ENCODE measurements around the gene CYYR1.

- TF ChIP-seq POLR2AphosphoS5 (IDR thresholded peaks at IDR 0.05) = no peak
- TF ChIP-seq CTCF (IDR thresholded peaks at IDR 0.05) = no peak
- TF ChIP-seq EP300 (IDR thresholded peaks at IDR 0.05) = no peak
Observed at GRCh38 chr21:26522704-26523103, 50.4 kb downstream of the CYYR1 start.

Measured in gastroesophageal sphincter (tissue), 3 donors.